RWPE1 (cell line): Measurements from ENCODE around the gene OR2H1.
"Not testable (repeated sequence)": the region's sequence is repeated elsewhere in the genome, so short reads cannot be mapped to it uniquely, and the experiment has no call there.

ENCODE experiments used
- CTCF ChIA-PET: fragments of 350-600 bp; sonication (Branson Sonifier 250); formaldehyde crosslinking; extraction: SDS; loops from one replicate; lab custom pipeline; 2021; lab: Yijun Ruan, JAX
- POLR2A ChIA-PET: fragments of 400-600 bp; formaldehyde crosslinking; extraction: SDS; loops from one replicate; lab custom pipeline; 2020; ENCODE audit warnings: antibody characterized with exemption; ENCODE audit not compliant: low non-redundant PET; lab: Yijun Ruan, JAX
- DNase-seq: peaks from one replicate; pipeline ENCODE4 v3.0.0; 2012; ENCODE audit warnings: low spot score
- H3K27ac ChIP-seq: fragments of 450-650 bp; 2 replicates; pipeline ENCODE4 v1.5.1; 2017
- CTCF ChIP-seq: fragments of 450-650 bp; conservative IDR thresholded peaks from 2 replicates; pipeline ENCODE4 v1.5.1; 2017; ENCODE audit warnings: low read depth, mild to moderate bottlenecking

The OR2H1 gene

GRCh38 chr6:29426654-29427053 lies 30.3 kb upstream of the OR2H1 start:
- TF ChIP-seq CTCF = no peak
- no peak for DNase-seq
- ChIA-PET CTCF (no interaction called here), POLR2A (no interaction called here)
- H3K27ac ChIP-seq = no peak overlapping the region

GRCh38 chr6:29436730-29437129 lies 20.2 kb upstream of the OR2H1 start:
- H3K27ac ChIP-seq, DNase-seq, POLR2A ChIA-PET: not testable (repeated sequence)
- CTCF ChIA-PET = interaction anchor here (0.6 kb wide), 1 partner anchor 120 kb away, joined by 3 read pairs; no protein-coding TSS in a partner anchor

- no peak for DNase-seq
- POLR2A ChIA-PET = no interaction called here
- no peak for TF ChIP-seq CTCF
- CTCF ChIA-PET = no interaction called here
- no peak within 1 kb of the TSS for H3K27ac ChIP-seq
Measured at GRCh38 chr6:29439006-29439405, 17.9 kb upstream of the OR2H1 start, which contains the start of gene OR10C1. OR10C1 (plus strand) TSS chr6:29439306; CDS start chr6:29440016, 710 bp downstream.

GRCh38 chr6:29442719-29443118 lies 14.2 kb upstream of the OR2H1 start:
- POLR2A ChIA-PET = no interaction called here
- no peak for TF ChIP-seq CTCF
- DNase-seq = no peak
- H3K27ac ChIP-seq = no peak overlapping the region
- CTCF ChIA-PET = no interaction called here

- H3K27ac ChIP-seq, CTCF ChIA-PET, POLR2A ChIA-PET, DNase-seq: not testable (repeated sequence)
Measured at GRCh38 chr6:29444031-29444430, 12.9 kb upstream of the OR2H1 start.

- TF ChIP-seq CTCF = no peak
- ChIA-PET CTCF (no interaction called here), POLR2A (no interaction called here)
- DNase-seq = peak; percentile 46
- H3K27ac ChIP-seq = no peak overlapping the region
Measured at GRCh38 chr6:29447670-29448069, 9.3 kb upstream of the OR2H1 start.

GRCh38 chr6:29451471-29452193 lies 5.3 kb upstream of the OR2H1 start:
- ChIA-PET CTCF (interaction anchor here (0.7 kb wide), 1 partner anchor 274 kb away, joined by 3 read pairs; no protein-coding TSS in a partner anchor), POLR2A (no interaction called here)
- no peak overlapping the region for H3K27ac ChIP-seq
- no peak for TF ChIP-seq CTCF
- peak; percentile 8 for DNase-seq
